GM18909 (cell line): ENCODE measurements around the gene ZNF701.
"Not testable (repeated sequence)": the region's sequence is repeated elsewhere in the genome, so short reads cannot be mapped to it uniquely, and the experiment has no call there.

Experiments used
- ATAC-seq: cut with Tn5 transposase; IDR thresholded peaks from one replicate; pipeline ENCODE4 v1.9.1; 2021; ENCODE audit warnings: mild to moderate bottlenecking; ENCODE audit not compliant: unreplicated experiment, poor library complexity

Gene ZNF701

GRCh38 chr19:52570000-52570861 lies at the start of gene ZNF701:
ZNF701 (plus strand) TSS chr19:52570287; CDS start chr19:52574148, 3,861 bp downstream.
- ATAC-seq, result peak; percentile 93

- no peak for ATAC-seq
These were observed 47.5 kb upstream of the ZNF701 start for GRCh38 chr19:52522551-52522950.

GRCh38 chr19:52524086-52524485 lies 46.0 kb upstream of the ZNF701 start:
- ATAC-seq, result no peak

- ATAC-seq, result peak; percentile 90
These were observed 42.7 kb upstream of the ZNF701 start, which contains the start of gene ZNF808 for GRCh38 chr19:52527134-52527955. ZNF808 (plus strand) TSS chr19:52527668; CDS start chr19:52543285, 15,617 bp downstream.

GRCh38 chr19:52527956-52528351 lies 42.1 kb upstream of the ZNF701 start:
- ATAC-seq, result peak; percentile 30

- no peak for ATAC-seq
These were observed 37.6 kb upstream of the ZNF701 start for GRCh38 chr19:52532480-52532879.

GRCh38 chr19:52533901-52534300 lies 36.2 kb upstream of the ZNF701 start:
- ATAC-seq, result no peak

- peak; percentile 4 for ATAC-seq
These were observed 34.7 kb upstream of the ZNF701 start for GRCh38 chr19:52535385-52535770.

- peak; percentile 84 for ATAC-seq
These were observed 34.2 kb upstream of the ZNF701 start for GRCh38 chr19:52535771-52536447.

GRCh38 chr19:52536448-52536800 lies 33.7 kb upstream of the ZNF701 start:
- peak; percentile 34 for ATAC-seq

GRCh38 chr19:52538815-52539214 lies 31.3 kb upstream of the ZNF701 start:
- ATAC-seq, result not testable (repeated sequence)

GRCh38 chr19:52541176-52541575 lies 28.9 kb upstream of the ZNF701 start:
- not testable (repeated sequence) for ATAC-seq

GRCh38 chr19:52541608-52542007 lies 28.5 kb upstream of the ZNF701 start:
- ATAC-seq, result no peak

- ATAC-seq, result not testable (repeated sequence)
These were observed 27.5 kb upstream of the ZNF701 start for GRCh38 chr19:52542541-52542940.

GRCh38 chr19:52542984-52543664 lies 27.0 kb upstream of the ZNF701 start:
- ATAC-seq, result no peak

- no peak for ATAC-seq
These were observed 15.7 kb upstream of the ZNF701 start for GRCh38 chr19:52554216-52554971.

- ATAC-seq, result no peak
These were observed 12.7 kb upstream of the ZNF701 start for GRCh38 chr19:52557231-52557995.

GRCh38 chr19:52558732-52559445 lies 11.2 kb upstream of the ZNF701 start:
- not testable (repeated sequence) for ATAC-seq
